ENCODE measurements around the gene SLAMF8.

The SLAMF8 gene

GRCh38 chr1:159864262-159864661, 37.6 kb downstream of the SLAMF8 start:
- H3K36me3 ChIP-seq (ENCODE audit: insufficient read depth, low read length), result no peaks in the 10 kb centered on the region
- H3K4me1 ChIP-seq (ENCODE audit: control insufficient read depth, insufficient read depth, low read length), result peaks cover 11% of the 10 kb centered on the region
- no peak overlapping the region for H3K9ac ChIP-seq (ENCODE audit: low read depth, low read length)
- no peaks in the 10 kb centered on the region for H3K27me3 ChIP-seq (ENCODE audit: control insufficient read depth, insufficient read depth, low read length)
- H3K4me3 ChIP-seq (ENCODE audit: low read length), result no peak overlapping the region
- H3K9me3 ChIP-seq (replicated peaks; ENCODE audit: low read length), result no peaks in the 10 kb centered on the region
- no peak overlapping the region for H3K4me2 ChIP-seq (ENCODE audit: low read length)

DNA sequence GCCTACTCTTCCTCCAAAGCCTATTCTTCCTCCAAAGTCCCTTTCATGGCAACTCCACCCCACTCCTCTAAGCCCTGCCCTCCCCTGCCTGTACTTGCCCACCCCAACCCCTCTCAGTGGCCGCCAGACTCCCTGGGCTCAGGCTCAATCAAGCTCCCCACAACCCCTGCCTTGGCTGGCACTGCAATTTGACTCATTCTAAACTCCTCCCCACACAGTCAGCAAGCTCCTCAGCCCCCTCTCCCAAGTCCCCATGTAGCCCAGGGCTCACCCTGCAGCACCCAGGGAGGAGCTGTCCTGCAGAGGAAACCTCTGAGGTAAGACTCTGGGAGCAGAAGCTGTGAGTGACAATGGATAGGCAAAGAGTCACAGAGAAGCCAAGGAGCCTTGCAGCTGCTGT, 39.4 kb downstream of the SLAMF8 start:
- Histone ChIP-seq H3K9me3 (replicated peaks; ENCODE audit: low read length) (no peaks in the 10 kb centered on the region), H3K4me2 (ENCODE audit: low read length) (no peak overlapping the region), H3K27me3 (ENCODE audit: control insufficient read depth, insufficient read depth, low read length) (no peaks in the 10 kb centered on the region), H3K36me3 (ENCODE audit: insufficient read depth, low read length) (no peaks in the 10 kb centered on the region), H3K4me1 (ENCODE audit: control insufficient read depth, insufficient read depth, low read length) (peaks cover 17% of the 10 kb centered on the region), H3K9ac (ENCODE audit: low read depth, low read length) (no peak overlapping the region), H3K4me3 (ENCODE audit: low read length) (no peak overlapping the region)

- Histone ChIP-seq H3K9me3 (replicated peaks; ENCODE audit: low read length) (no peaks in the 10 kb centered on the region), H3K36me3 (ENCODE audit: insufficient read depth, low read length) (no peaks in the 10 kb centered on the region), H3K4me2 (ENCODE audit: low read length) (no peak overlapping the region), H3K9ac (ENCODE audit: low read depth, low read length) (no peak overlapping the region), H3K4me1 (ENCODE audit: control insufficient read depth, insufficient read depth, low read length) (peaks cover 17% of the 10 kb centered on the region), H3K4me3 (ENCODE audit: low read length) (no peak overlapping the region), H3K27me3 (ENCODE audit: control insufficient read depth, insufficient read depth, low read length) (no peaks in the 10 kb centered on the region)
Measured at GRCh38 chr1:159866905-159867663, 40.4 kb downstream of the SLAMF8 start.

DNA sequence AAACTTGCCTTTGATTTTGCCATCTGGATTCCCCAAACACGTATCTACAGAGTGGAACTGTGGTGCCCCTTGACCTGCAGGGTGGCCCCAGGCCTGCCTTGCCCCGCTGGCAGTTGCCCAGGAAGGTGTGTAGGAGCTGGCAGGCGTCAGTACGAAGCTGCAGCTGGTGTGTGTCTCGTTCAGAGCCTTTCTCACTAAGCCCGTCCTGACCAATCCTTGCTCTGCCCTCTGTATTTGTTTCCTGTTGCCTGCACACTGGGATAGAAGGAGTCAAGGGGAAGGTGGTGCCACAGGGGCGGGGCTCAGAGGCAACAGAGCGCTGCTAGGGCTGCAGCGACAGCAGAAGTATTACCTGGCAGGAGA, 41.0 kb downstream of the SLAMF8 start:
- no peaks in the 10 kb centered on the region for H3K27me3 ChIP-seq (ENCODE audit: control insufficient read depth, insufficient read depth, low read length)
- no peak overlapping the region for H3K4me2 ChIP-seq (ENCODE audit: low read length)
- H3K9me3 ChIP-seq (replicated peaks; ENCODE audit: low read length), result no peaks in the 10 kb centered on the region
- H3K9ac ChIP-seq (ENCODE audit: low read depth, low read length), result no peak overlapping the region
- peaks cover 17% of the 10 kb centered on the region for H3K4me1 ChIP-seq (ENCODE audit: control insufficient read depth, insufficient read depth, low read length)
- no peaks in the 10 kb centered on the region for H3K36me3 ChIP-seq (ENCODE audit: insufficient read depth, low read length)
- H3K4me3 ChIP-seq (ENCODE audit: low read length), result no peak overlapping the region

- peaks cover 17% of the 10 kb centered on the region for H3K4me1 ChIP-seq (ENCODE audit: control insufficient read depth, insufficient read depth, low read length)
- H3K4me2 ChIP-seq (ENCODE audit: low read length), result no peak overlapping the region
- no peak overlapping the region for H3K9ac ChIP-seq (ENCODE audit: low read depth, low read length)
- H3K4me3 ChIP-seq (ENCODE audit: low read length), result no peak overlapping the region
- no peaks in the 10 kb centered on the region for H3K36me3 ChIP-seq (ENCODE audit: insufficient read depth, low read length)
- H3K9me3 ChIP-seq (replicated peaks; ENCODE audit: low read length), result no peaks in the 10 kb centered on the region
- no peaks in the 10 kb centered on the region for H3K27me3 ChIP-seq (ENCODE audit: control insufficient read depth, insufficient read depth, low read length)
Measured at GRCh38 chr1:159868766-159869165, 42.1 kb downstream of the SLAMF8 start.

GRCh38 chr1:159869173-159869572, 42.5 kb downstream of the SLAMF8 start:
- Histone ChIP-seq H3K27me3 (ENCODE audit: control insufficient read depth, insufficient read depth, low read length) (no peaks in the 10 kb centered on the region), H3K4me1 (ENCODE audit: control insufficient read depth, insufficient read depth, low read length) (peaks cover 17% of the 10 kb centered on the region), H3K36me3 (ENCODE audit: insufficient read depth, low read length) (no peaks in the 10 kb centered on the region), H3K4me3 (ENCODE audit: low read length) (no peak overlapping the region), H3K9me3 (replicated peaks; ENCODE audit: low read length) (no peaks in the 10 kb centered on the region), H3K4me2 (ENCODE audit: low read length) (no peak overlapping the region), H3K9ac (ENCODE audit: low read depth, low read length) (no peak overlapping the region)

- H3K4me3 ChIP-seq (ENCODE audit: low read length), result no peak overlapping the region
- H3K4me2 ChIP-seq (ENCODE audit: low read length), result no peak overlapping the region
- H3K9ac ChIP-seq (ENCODE audit: low read depth, low read length), result no peak overlapping the region
- no peaks in the 10 kb centered on the region for H3K9me3 ChIP-seq (replicated peaks; ENCODE audit: low read length)
- H3K4me1 ChIP-seq (ENCODE audit: control insufficient read depth, insufficient read depth, low read length), result peaks cover 17% of the 10 kb centered on the region
- H3K36me3 ChIP-seq (ENCODE audit: insufficient read depth, low read length), result no peaks in the 10 kb centered on the region
- no peaks in the 10 kb centered on the region for H3K27me3 ChIP-seq (ENCODE audit: control insufficient read depth, insufficient read depth, low read length)
Measured at GRCh38 chr1:159869607-159870006, 42.9 kb downstream of the SLAMF8 start.

GRCh38 chr1:159870704-159871103, 44.0 kb downstream of the SLAMF8 start:
- Histone ChIP-seq H3K36me3 (ENCODE audit: insufficient read depth, low read length) (no peaks in the 10 kb centered on the region), H3K27me3 (ENCODE audit: control insufficient read depth, insufficient read depth, low read length) (no peaks in the 10 kb centered on the region), H3K9ac (ENCODE audit: low read depth, low read length) (no peak overlapping the region), H3K4me1 (ENCODE audit: control insufficient read depth, insufficient read depth, low read length) (peaks cover 17% of the 10 kb centered on the region), H3K9me3 (replicated peaks; ENCODE audit: low read length) (no peaks in the 10 kb centered on the region), H3K4me3 (ENCODE audit: low read length) (no peak overlapping the region), H3K4me2 (ENCODE audit: low read length) (no peak overlapping the region)

DNA sequence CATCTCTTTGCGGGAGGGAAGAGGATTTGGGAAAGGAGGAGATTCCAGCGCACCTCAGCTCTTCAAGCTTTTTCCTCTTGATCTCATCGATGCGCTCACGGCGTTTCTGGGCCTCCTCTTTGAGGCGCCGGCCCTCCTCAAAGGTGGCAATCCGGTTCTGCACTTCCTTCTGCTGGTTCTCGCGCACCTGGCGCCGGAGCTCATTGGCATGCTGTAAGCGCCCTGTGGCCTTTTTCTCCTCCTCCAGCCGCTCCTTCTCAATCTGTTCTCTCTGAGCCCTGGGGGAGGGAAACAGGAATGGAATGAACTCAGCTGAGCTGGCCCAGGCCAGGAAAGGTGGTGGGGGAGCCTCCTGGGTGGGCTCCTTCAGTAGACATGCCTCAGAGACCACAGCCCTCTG, 46.2 kb downstream of the SLAMF8 start:
- H3K4me1 ChIP-seq (ENCODE audit: control insufficient read depth, insufficient read depth, low read length), result peaks cover 14% of the 10 kb centered on the region
- no peaks in the 10 kb centered on the region for H3K27me3 ChIP-seq (ENCODE audit: control insufficient read depth, insufficient read depth, low read length)
- no peak overlapping the region for H3K9ac ChIP-seq (ENCODE audit: low read depth, low read length)
- no peak overlapping the region for H3K4me2 ChIP-seq (ENCODE audit: low read length)
- H3K36me3 ChIP-seq (ENCODE audit: insufficient read depth, low read length), result no peaks in the 10 kb centered on the region
- H3K4me3 ChIP-seq (ENCODE audit: low read length), result no peak overlapping the region
- H3K9me3 ChIP-seq (replicated peaks; ENCODE audit: low read length), result no peaks in the 10 kb centered on the region

GRCh38 chr1:159873530-159874143, 47.0 kb downstream of the SLAMF8 start:
- no peak overlapping the region for H3K4me3 ChIP-seq (ENCODE audit: low read length)
- no peak overlapping the region for H3K4me2 ChIP-seq (ENCODE audit: low read length)
- H3K4me1 ChIP-seq (ENCODE audit: control insufficient read depth, insufficient read depth, low read length), result peaks cover 12% of the 10 kb centered on the region
- no peak overlapping the region for H3K9ac ChIP-seq (ENCODE audit: low read depth, low read length)
- H3K9me3 ChIP-seq (replicated peaks; ENCODE audit: low read length), result no peaks in the 10 kb centered on the region
- H3K27me3 ChIP-seq (ENCODE audit: control insufficient read depth, insufficient read depth, low read length), result no peaks in the 10 kb centered on the region
- H3K36me3 ChIP-seq (ENCODE audit: insufficient read depth, low read length), result no peaks in the 10 kb centered on the region

- Histone ChIP-seq H3K4me2 (ENCODE audit: low read length) (no peak overlapping the region), H3K27me3 (ENCODE audit: control insufficient read depth, insufficient read depth, low read length) (no peaks in the 10 kb centered on the region), H3K9me3 (replicated peaks; ENCODE audit: low read length) (no peaks in the 10 kb centered on the region), H3K4me1 (ENCODE audit: control insufficient read depth, insufficient read depth, low read length) (peaks cover 40% of the 10 kb centered on the region), H3K36me3 (ENCODE audit: insufficient read depth, low read length) (no peaks in the 10 kb centered on the region), H3K4me3 (ENCODE audit: low read length) (no peak overlapping the region), H3K9ac (ENCODE audit: low read depth, low read length) (no peak overlapping the region)
Measured at GRCh38 chr1:159877695-159878444, 51.2 kb downstream of the SLAMF8 start.

Data from skeletal muscle satellite cell (primary cell).